ENCODE results near the gene MCIDAS. TPM values are rescaled to one million over a fixed set of nuclear protein-coding genes. Genes with fewer than 3 reads are reported as not detected.

MCIDAS gene
- total and polyA plus RNA-seq, 2 of the 13 experiments (the other 11 are each of a cell fraction or from before 2014, with no cell fraction given): not detected

GRCh38 chr5:55187370-55187769 lies 39.7 kb downstream of the MCIDAS start (continued):
- TF ChIP-seq ZNF256 (CRISPR knock-in tag; conservative IDR thresholded peaks at IDR 0.05) (no peak), ZMYM4 (CRISPR knock-in tag; IDR thresholded peaks at IDR 0.05) (no peak)

- TF ChIP-seq ZNF543 (CRISPR knock-in tag; IDR thresholded peaks at IDR 0.05) (no peak), MXD4 (CRISPR knock-in tag; IDR thresholded peaks at IDR 0.05) (no peak)
- DNase-seq (ENCODE audit: low spot score): no peak
- no peaks in the 10 kb centered on the region for H3K36me3 ChIP-seq (replicated peaks in 1 of 2; ENCODE audit: control insufficient read depth in 1 of 2, insufficient read depth in 2 of 2, low read length in 2 of 2)
- H3K79me2 ChIP-seq (ENCODE audit: insufficient read depth, low read length): no peaks in the 10 kb centered on the region
- in situ Hi-C loops (cut with HindIII; ENCODE audit: extremely low pct_ligation_motif_present, low pct_unique_long_range_greater_than_20kb): no loop called here
- peaks cover 2 to 33% of the 10 kb centered on the region in 2 experiments; a peak in 3 of 5 replicates for H3K27me3 ChIP-seq (ENCODE audit: control insufficient read depth in 1 of 2, insufficient read depth in 2 of 2, low read length in 2 of 2)
- no peaks in the 10 kb centered on the region for H3K9me3 ChIP-seq (ENCODE audit: low read length)
- 5% methylated on average over 1 of the region's 1 CpG for WGBS (ENCODE audit: low lambda C conversion rate)
- H3K9ac ChIP-seq (ENCODE audit: insufficient read depth, low read depth, low read length): no peak overlapping the region
- H3K4me3 ChIP-seq (replicated peaks in 1 of 3; ENCODE audit: insufficient read depth in 1 of 3, low read depth in 2 of 3, low read length in 3 of 3): no peak overlapping the region
- H4K20me1 ChIP-seq (ENCODE audit: insufficient read depth, low read length): no peaks in the 10 kb centered on the region
- POLR2A ChIA-PET: no interaction called here
- H3K27ac ChIP-seq (ENCODE audit: extremely low read length, insufficient read depth, low read length): no peak overlapping the region
- H2AFZ ChIP-seq (ENCODE audit: low read length): no peak overlapping the region
- BruUV-seq (replicated peaks): no TSS peak
- no peak for FAIRE-seq
- CTCF ChIA-PET (ENCODE audit: low intra/inter-chr PET ratio, low total read pairs): no interaction called here
- H3K4me1 ChIP-seq (ENCODE audit: insufficient read depth, low read length): peaks cover 13% of the 10 kb centered on the region
- H3K4me2 ChIP-seq (ENCODE audit: low read depth, low read length): no peak overlapping the region
- no peak for ATAC-seq
- intact Hi-C loops (cut with micrococcal nuclease; ENCODE audit: unreplicated experiment): no loop called here
Measured at GRCh38 chr5:55180016-55180415, 47.1 kb downstream of the MCIDAS start.

- POLR2A ChIA-PET: no interaction called here
- H3K4me3 ChIP-seq (replicated peaks in 1 of 3; ENCODE audit: insufficient read depth in 1 of 3, low read depth in 2 of 3, low read length in 3 of 3): no peak overlapping the region
- no peaks in the 10 kb centered on the region; the same call in 1 of the 2 replicates for H4K20me1 ChIP-seq (ENCODE audit: insufficient read depth, low read length)
- H2AFZ ChIP-seq (ENCODE audit: low read length): no peak overlapping the region
- CTCF ChIA-PET (ENCODE audit: low intra/inter-chr PET ratio, low total read pairs): no interaction called here
- no peaks in the 10 kb centered on the region for H3K36me3 ChIP-seq (replicated peaks in 1 of 2; ENCODE audit: control insufficient read depth in 1 of 2, insufficient read depth in 2 of 2, low read length in 2 of 2)
- no peaks in the 10 kb centered on the region for H3K9me3 ChIP-seq (ENCODE audit: low read length)
- H3K27me3 ChIP-seq (ENCODE audit: control insufficient read depth in 1 of 2, insufficient read depth in 2 of 2, low read length in 2 of 2): peaks cover 2 to 43% of the 10 kb centered on the region in 2 experiments; a peak in 3 of 5 replicates
- FAIRE-seq (no peak), ATAC-seq (no peak), DNase-seq (ENCODE audit: low spot score) (no peak)
- no peak overlapping the region; the same call in 1 of the 2 replicates for H3K4me2 ChIP-seq (ENCODE audit: low read depth, low read length)
- H3K4me1 ChIP-seq (ENCODE audit: insufficient read depth, low read length): peaks cover 31% of the 10 kb centered on the region
- no TSS peak for BruUV-seq (replicated peaks)
- no peaks in the 10 kb centered on the region for H3K79me2 ChIP-seq (ENCODE audit: insufficient read depth, low read length)
- WGBS (ENCODE audit: low lambda C conversion rate): 20% methylated on average over 2 of the region's 2 CpGs
- intact Hi-C loops (cut with micrococcal nuclease; ENCODE audit: unreplicated experiment): loop anchor here (10.0 kb wide), 2 partner anchors 228 to 758 kb away; no protein-coding TSS in a partner anchor
- H3K27ac ChIP-seq (ENCODE audit: extremely low read length, insufficient read depth, low read length): no peak overlapping the region
- no peak overlapping the region for H3K9ac ChIP-seq (ENCODE audit: insufficient read depth, low read depth, low read length)
- in situ Hi-C loops (cut with HindIII; ENCODE audit: extremely low pct_ligation_motif_present, low pct_unique_long_range_greater_than_20kb): no loop called here
- TF ChIP-seq TCF7L2 (IDR thresholded peaks at IDR 0.05; ENCODE audit: low read depth, low read length) (no peak), NPAS2 (CRISPR knock-in tag; IDR thresholded peaks at IDR 0.05; ENCODE audit: borderline replicate concordance) (no peak), ZSCAN30 (CRISPR knock-in tag; IDR thresholded peaks at IDR 0.05) (no peak), ZNF512B (CRISPR knock-in tag; IDR thresholded peaks at IDR 0.05; ENCODE audit: borderline replicate concordance) (no peak), NFYB (CRISPR knock-in tag; IDR thresholded peaks at IDR 0.05) (no peak), SMAD3 (CRISPR knock-in tag; IDR thresholded peaks at IDR 0.05) (no peak), ZNF280D (CRISPR knock-in tag; IDR thresholded peaks at IDR 0.05) (no peak), ZNF484 (CRISPR knock-in tag; IDR thresholded peaks at IDR 0.05; ENCODE audit: borderline replicate concordance, low read depth) (no peak)
Measured at GRCh38 chr5:55177078-55177477, 50.0 kb downstream of the MCIDAS start.
